Glutamatergic neuron (in vitro differentiated cells): ENCODE measurements around the gene STT3B. TPM values are rescaled to one million over a fixed set of nuclear protein-coding genes. Genes with fewer than 3 reads are reported as not detected.

Experiments used
- DNase-seq: peaks from one replicate; pipeline ENCODE4 v3.0.0; 2022
- H3K27ac Mint-ChIP-seq: one replicate; pipeline ENCODE4 v1.8.0; 2020; ENCODE audit warnings: mild to moderate bottlenecking, mixed read lengths, inconsistent platforms; ENCODE audit not compliant: unreplicated experiment
- H3K27me3 Mint-ChIP-seq: one replicate; pipeline ENCODE4 v1.8.0; 2020; ENCODE audit warnings: mild to moderate bottlenecking, moderate library complexity, mixed read lengths, inconsistent platforms; ENCODE audit not compliant: unreplicated experiment
- H3K36me3 Mint-ChIP-seq: one replicate; pipeline ENCODE4 v1.8.0; 2020; ENCODE audit warnings: mild to moderate bottlenecking, mixed read lengths, inconsistent platforms; ENCODE audit not compliant: unreplicated experiment
- H3K4me1 Mint-ChIP-seq: one replicate; pipeline ENCODE4 v1.8.0; 2020; ENCODE audit warnings: mild to moderate bottlenecking, low read depth, mixed read lengths, inconsistent platforms; ENCODE audit not compliant: unreplicated experiment
- H3K4me3 Mint-ChIP-seq: one replicate; pipeline ENCODE4 v1.8.0; 2020; ENCODE audit warnings: mild to moderate bottlenecking, mixed read lengths, inconsistent platforms; ENCODE audit not compliant: unreplicated experiment
- H3K9me3 Mint-ChIP-seq: one replicate; pipeline ENCODE4 v1.8.0; 2020; ENCODE audit warnings: mild to moderate bottlenecking, moderate library complexity, mixed read lengths, inconsistent platforms; ENCODE audit not compliant: unreplicated experiment
- total RNA-seq: library from RNA; stranded (reverse); fragmentation: NEBNext Ultra II Directional; extraction: Animal tissue kit (Norgen Biotek cat#: 25700); gene quantifications from one replicate; pipeline ENCODE4 v1.2.1, GENCODE V29; 2021; ENCODE audit not compliant: unreplicated experiment
- TF ChIP-seq, protein P1 (sequence below): fragments of 200-600 bp; sonication (generic); IDR thresholded peaks from one replicate; pipeline ENCODE4 v1.5.0; 2021; ENCODE audit not compliant: partially characterized antibody, unreplicated experiment

STT3B gene
- total RNA-seq, 1 donor from 2014 or later, result 65.1 TPM

DNA sequence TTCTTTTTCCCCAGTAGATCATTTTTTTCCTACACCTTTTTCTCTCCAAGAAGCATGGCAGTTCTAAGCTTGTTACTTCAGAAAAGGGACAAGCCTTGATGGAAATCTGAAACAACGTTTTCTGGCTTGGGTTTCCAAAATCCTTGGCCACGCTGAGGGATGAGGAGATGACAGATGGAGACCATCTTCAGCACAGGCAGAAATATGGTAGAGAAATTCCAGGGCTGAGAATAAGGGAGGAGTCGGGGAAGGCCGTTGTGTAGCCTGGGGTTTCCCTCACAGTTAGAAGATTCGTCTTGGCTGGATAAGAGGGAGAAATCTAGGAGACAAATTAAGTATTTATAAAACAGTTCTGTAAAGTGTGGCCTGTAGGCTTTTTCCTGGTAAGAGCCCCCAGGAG is 33.9 kb upstream of the STT3B start:
- Mint-ChIP-seq H3K27ac (no peak overlapping the region), H3K4me1 (no peaks in the 10 kb centered on the region), H3K36me3 (no peaks in the 10 kb centered on the region), H3K9me3 (no peaks in the 10 kb centered on the region), H3K4me3 (no peak overlapping the region), H3K27me3 (no peaks in the 10 kb centered on the region)
- TF ChIP-seq, protein P1, sequence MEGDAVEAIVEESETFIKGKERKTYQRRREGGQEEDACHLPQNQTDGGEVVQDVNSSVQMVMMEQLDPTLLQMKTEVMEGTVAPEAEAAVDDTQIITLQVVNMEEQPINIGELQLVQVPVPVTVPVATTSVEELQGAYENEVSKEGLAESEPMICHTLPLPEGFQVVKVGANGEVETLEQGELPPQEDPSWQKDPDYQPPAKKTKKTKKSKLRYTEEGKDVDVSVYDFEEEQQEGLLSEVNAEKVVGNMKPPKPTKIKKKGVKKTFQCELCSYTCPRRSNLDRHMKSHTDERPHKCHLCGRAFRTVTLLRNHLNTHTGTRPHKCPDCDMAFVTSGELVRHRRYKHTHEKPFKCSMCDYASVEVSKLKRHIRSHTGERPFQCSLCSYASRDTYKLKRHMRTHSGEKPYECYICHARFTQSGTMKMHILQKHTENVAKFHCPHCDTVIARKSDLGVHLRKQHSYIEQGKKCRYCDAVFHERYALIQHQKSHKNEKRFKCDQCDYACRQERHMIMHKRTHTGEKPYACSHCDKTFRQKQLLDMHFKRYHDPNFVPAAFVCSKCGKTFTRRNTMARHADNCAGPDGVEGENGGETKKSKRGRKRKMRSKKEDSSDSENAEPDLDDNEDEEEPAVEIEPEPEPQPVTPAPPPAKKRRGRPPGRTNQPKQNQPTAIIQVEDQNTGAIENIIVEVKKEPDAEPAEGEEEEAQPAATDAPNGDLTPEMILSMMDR, result no peak
- DNase-seq, result no peak

DNA sequence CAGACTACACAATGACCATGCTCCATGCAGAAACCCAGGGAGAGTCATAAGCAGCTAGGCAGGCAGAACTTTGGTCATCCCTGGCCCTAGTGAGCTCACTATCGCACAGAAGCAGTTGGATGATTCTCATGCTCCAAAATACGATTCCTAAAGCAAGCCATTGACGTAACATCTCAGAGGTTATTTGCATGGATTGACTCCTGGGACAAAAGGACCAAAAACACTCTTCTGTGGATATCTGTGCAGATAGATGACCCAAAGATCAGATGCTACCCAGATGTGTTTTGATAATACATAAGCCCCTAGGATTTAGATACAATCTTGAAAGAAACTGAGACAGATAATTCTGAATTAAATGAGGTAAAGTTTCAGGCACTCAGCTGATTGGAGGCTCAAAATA is 33.4 kb upstream of the STT3B start:
- no peak for DNase-seq
- H3K27ac Mint-ChIP-seq, result no peak overlapping the region
- H3K4me1 Mint-ChIP-seq, result no peaks in the 10 kb centered on the region
- no peak overlapping the region for H3K4me3 Mint-ChIP-seq
- TF ChIP-seq, protein P1, result no peak
- H3K9me3 Mint-ChIP-seq, result no peaks in the 10 kb centered on the region
- H3K36me3 Mint-ChIP-seq, result no peaks in the 10 kb centered on the region
- H3K27me3 Mint-ChIP-seq, result no peaks in the 10 kb centered on the region

DNA sequence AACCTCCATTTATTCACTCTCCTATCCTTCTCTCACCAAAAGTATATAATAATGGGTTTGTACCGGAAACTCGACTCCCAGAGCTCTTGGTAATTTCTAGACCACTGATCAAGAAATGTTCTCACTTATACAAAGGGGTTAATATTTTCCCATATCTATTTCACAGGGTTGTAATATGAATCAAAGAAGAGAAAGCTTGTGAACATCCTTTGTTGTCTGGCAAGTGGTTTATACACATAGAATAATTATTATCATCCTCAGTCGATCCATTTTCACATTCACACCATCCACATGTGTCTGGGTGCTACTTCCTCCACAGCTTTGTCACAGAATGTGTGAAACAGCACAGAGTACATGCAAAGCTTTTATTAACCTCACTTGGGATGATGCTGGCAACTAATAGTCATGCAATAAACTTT is 29.9 kb upstream of the STT3B start:
- H3K27me3 Mint-ChIP-seq, result no peaks in the 10 kb centered on the region
- TF ChIP-seq, protein P1, result no peak
- H3K4me1 Mint-ChIP-seq, result peaks cover 20% of the 10 kb centered on the region
- no peaks in the 10 kb centered on the region for H3K9me3 Mint-ChIP-seq
- H3K4me3 Mint-ChIP-seq, result no peak overlapping the region
- no peak for DNase-seq
- H3K27ac Mint-ChIP-seq, result no peak overlapping the region
- no peaks in the 10 kb centered on the region for H3K36me3 Mint-ChIP-seq

DNA sequence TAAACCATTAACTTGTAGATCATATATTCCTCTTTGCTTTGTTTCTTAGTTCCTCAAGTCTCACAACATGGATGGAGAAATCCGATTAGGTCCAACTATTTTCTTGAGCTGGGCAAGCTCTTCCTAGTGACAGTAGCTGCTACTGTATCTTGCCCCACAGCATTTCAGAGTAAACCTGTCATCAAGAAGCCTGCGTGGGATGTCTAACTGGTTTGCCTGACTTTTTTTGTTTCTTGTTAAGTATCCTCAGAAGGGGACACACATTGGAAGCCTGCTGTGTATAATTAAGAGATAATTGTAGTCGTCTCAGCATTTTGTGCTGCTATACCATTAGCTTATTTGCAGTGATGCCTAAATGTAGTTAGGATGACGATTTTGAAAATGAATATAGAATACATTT is 29.3 kb upstream of the STT3B start:
- peaks cover 20% of the 10 kb centered on the region for H3K4me1 Mint-ChIP-seq
- TF ChIP-seq, protein P1, result no peak
- H3K9me3 Mint-ChIP-seq, result no peaks in the 10 kb centered on the region
- H3K27ac Mint-ChIP-seq, result no peak overlapping the region
- H3K27me3 Mint-ChIP-seq, result no peaks in the 10 kb centered on the region
- no peak for DNase-seq
- no peaks in the 10 kb centered on the region for H3K36me3 Mint-ChIP-seq
- H3K4me3 Mint-ChIP-seq, result no peak overlapping the region

DNA sequence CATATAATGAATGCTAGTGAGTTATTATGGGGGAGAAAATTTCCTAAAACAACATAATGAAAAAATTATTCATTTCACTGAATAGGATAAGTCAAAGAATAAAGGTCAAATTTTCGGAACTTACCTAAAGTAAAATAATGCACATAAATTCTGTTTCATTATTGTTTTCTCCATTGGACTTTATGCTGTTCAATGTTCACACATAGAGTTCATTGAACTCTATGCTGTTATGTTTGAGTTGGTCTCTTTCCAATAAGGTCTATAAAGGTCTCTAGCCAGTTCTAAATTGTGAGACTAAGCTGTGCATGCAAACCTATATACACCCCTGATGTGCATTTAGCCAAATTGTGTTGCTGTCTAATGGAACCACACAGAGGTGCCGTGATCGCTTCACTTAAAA is 28.5 kb upstream of the STT3B start:
- peaks cover 20% of the 10 kb centered on the region for H3K4me1 Mint-ChIP-seq
- H3K9me3 Mint-ChIP-seq, result no peaks in the 10 kb centered on the region
- H3K27ac Mint-ChIP-seq, result no peak overlapping the region
- no peak overlapping the region for H3K4me3 Mint-ChIP-seq
- TF ChIP-seq, protein P1, result no peak
- no peak for DNase-seq
- no peaks in the 10 kb centered on the region for H3K27me3 Mint-ChIP-seq
- no peaks in the 10 kb centered on the region for H3K36me3 Mint-ChIP-seq
